Fibroblast of lung (primary cell): ENCODE data around the gene C3orf20.

Source experiments
- EZH2 ChIP-seq: IDR thresholded peaks from 2 replicates; pipeline ENCODE4 v1.5.1; 2012; ENCODE audit warnings: low read length, control low read depth, mild to moderate bottlenecking; ENCODE audit errors: missing control alignments
- TF ChIP-seq, protein P1 (sequence below), 2 donors: IDR thresholded peaks in 1 of 2; conservative IDR thresholded peaks in 1 of 2; 1 replicate in 1 of 2; 2 replicates in 1 of 2; pipeline ENCODE4 v1.5.1; 2011 to 2012; ENCODE audit warnings: low read length in 2 of 2, control low read depth in 1 of 2, inconsistent platforms in 1 of 2, low read depth in 1 of 2, mild to moderate bottlenecking in 1 of 2

DNA sequence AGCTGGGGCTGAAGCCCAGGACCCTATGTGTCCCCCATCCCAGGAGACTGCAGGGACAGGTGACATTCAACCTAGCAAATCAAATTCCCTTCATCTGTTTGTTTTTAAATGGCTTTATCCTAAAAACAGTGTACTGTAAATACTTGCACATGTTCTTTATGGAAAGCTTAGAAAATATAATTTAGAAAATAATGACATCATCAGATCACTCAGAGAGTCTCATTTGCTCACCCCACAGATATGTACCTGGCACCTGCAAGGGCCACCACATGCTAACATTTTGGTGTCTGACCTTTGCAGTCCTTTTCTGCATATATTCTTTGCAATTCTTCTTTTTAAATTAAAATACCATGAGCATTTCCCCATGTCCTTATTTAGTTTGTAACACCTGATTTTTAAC lies 85.2 kb downstream of the C3orf20 start:
- TF ChIP-seq, protein P1, sequence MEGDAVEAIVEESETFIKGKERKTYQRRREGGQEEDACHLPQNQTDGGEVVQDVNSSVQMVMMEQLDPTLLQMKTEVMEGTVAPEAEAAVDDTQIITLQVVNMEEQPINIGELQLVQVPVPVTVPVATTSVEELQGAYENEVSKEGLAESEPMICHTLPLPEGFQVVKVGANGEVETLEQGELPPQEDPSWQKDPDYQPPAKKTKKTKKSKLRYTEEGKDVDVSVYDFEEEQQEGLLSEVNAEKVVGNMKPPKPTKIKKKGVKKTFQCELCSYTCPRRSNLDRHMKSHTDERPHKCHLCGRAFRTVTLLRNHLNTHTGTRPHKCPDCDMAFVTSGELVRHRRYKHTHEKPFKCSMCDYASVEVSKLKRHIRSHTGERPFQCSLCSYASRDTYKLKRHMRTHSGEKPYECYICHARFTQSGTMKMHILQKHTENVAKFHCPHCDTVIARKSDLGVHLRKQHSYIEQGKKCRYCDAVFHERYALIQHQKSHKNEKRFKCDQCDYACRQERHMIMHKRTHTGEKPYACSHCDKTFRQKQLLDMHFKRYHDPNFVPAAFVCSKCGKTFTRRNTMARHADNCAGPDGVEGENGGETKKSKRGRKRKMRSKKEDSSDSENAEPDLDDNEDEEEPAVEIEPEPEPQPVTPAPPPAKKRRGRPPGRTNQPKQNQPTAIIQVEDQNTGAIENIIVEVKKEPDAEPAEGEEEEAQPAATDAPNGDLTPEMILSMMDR (conservative IDR thresholded peaks at IDR 0.05 in 1 of 2, IDR thresholded peaks at IDR 0.05 in 1 of 2; ENCODE audit: low read depth in 1 of 2, low read length in 2 of 2) = no peak
- no peak for TF ChIP-seq EZH2
